H1 (cell line): Measurements from ENCODE around the gene DDR2. TPM values are rescaled to one million over a fixed set of nuclear protein-coding genes. Genes with fewer than 3 reads are reported as not detected.

Source experiments
- CTCF ChIA-PET: fragments of 300-600 bp; sonication (Branson Sonifier 250); formaldehyde crosslinking; loops from one replicate; lab custom pipeline; 2021; ENCODE audit not compliant: partially characterized antibody; lab: Charles Lee
- POLR2A ChIA-PET: fragments of 300-600 bp; sonication (Branson Sonifier 250); formaldehyde crosslinking; loops from one replicate; lab custom pipeline; 2021; ENCODE audit warnings: inconsistent platforms; ENCODE audit not compliant: partially characterized antibody; lab: Charles Lee
- DNase-seq, 2 experiments: peaks; one replicate each; pipeline versions ENCODE4 v3.0.0 to v3.0.0-alpha.2; 2010 to 2022; ENCODE audit warnings: low spot score in 2 of 2, low read depth in 1 of 2, mixed read lengths in 1 of 2
- FAIRE-seq: peaks from 2 replicates; lab custom pipeline; 2011; peaks lifted over from hg19 to GRCh38; lab: Jason Lieb, UNC
- H2AFZ ChIP-seq: 2 replicates; pipeline ENCODE4 v1.8.1; 2012; ENCODE audit warnings: low read length, inconsistent platforms
- H2AK5ac ChIP-seq: 2 replicates; pipeline ENCODE4 v1.6.1; 2013; ENCODE audit warnings: low read depth, low read length
- H2BK120ac ChIP-seq: replicated peaks from 2 replicates; pipeline ENCODE3; 2013; ENCODE audit warnings: low read depth, low read length, inconsistent platforms
- H2BK12ac ChIP-seq: 2 replicates; pipeline ENCODE4 v1.6.1; 2013; ENCODE audit warnings: low read depth, low read length
- H2BK15ac ChIP-seq: 2 replicates; pipeline ENCODE4 v1.6.1; 2013; ENCODE audit warnings: low read length
- H2BK20ac ChIP-seq: 2 replicates; pipeline ENCODE4 v1.6.1; 2013; ENCODE audit warnings: low read length
- H2BK5ac ChIP-seq: 2 replicates; pipeline ENCODE4 v1.6.1; 2013; ENCODE audit warnings: low read depth, low read length
- H3K14ac ChIP-seq: 2 replicates; pipeline ENCODE4 v1.6.1; 2013; ENCODE audit warnings: inconsistent platforms; ENCODE audit not compliant: insufficient read length
- H3K18ac ChIP-seq: 2 replicates; pipeline ENCODE4 v1.6.1; 2013; ENCODE audit warnings: low read length; ENCODE audit errors: extremely low read depth
- H3K23ac ChIP-seq: 2 replicates; pipeline ENCODE4 v1.6.1; 2013; ENCODE audit warnings: inconsistent platforms; ENCODE audit not compliant: insufficient read length
- H3K23me2 ChIP-seq: 2 replicates; pipeline ENCODE4 v1.6.1; 2013; ENCODE audit warnings: low read depth, low read length
- H3K27ac ChIP-seq: 2 replicates; pipeline ENCODE4 v1.6.1; 2011; ENCODE audit warnings: low read depth, low read length, inconsistent platforms
- H3K27me3 ChIP-seq, 4 experiments: replicated peaks in 1 of 4; 1 replicate in 1 of 4; 2 replicates in 3 of 4; pipeline versions ENCODE4 v1.6.1 to v1.8.1; 2011 to 2013; ENCODE audit warnings: low read length in 3 of 4, mild to moderate bottlenecking in 3 of 4, inconsistent platforms in 2 of 4, mixed read lengths in 2 of 4, moderate library complexity in 1 of 4; ENCODE audit not compliant: control insufficient read depth in 3 of 4, insufficient read depth in 3 of 4; ENCODE audit errors: extremely low read depth in 1 of 4
- H3K36me3 ChIP-seq, 4 experiments: 2 replicates each; pipeline versions ENCODE4 v1.6.1 to v1.8.1; 2011 to 2013; ENCODE audit warnings: mild to moderate bottlenecking in 4 of 4, low read length in 3 of 4, moderate library complexity in 2 of 4, control low read depth in 1 of 4, inconsistent platforms in 1 of 4; ENCODE audit not compliant: insufficient read depth in 4 of 4, control insufficient read depth in 2 of 4
- H3K4ac ChIP-seq: replicated peaks from 2 replicates; pipeline ENCODE3; 2013; ENCODE audit warnings: low read length, low read depth, mixed read lengths, inconsistent platforms; ENCODE audit not compliant: insufficient read length
- H3K4me1 ChIP-seq, 4 experiments: replicated peaks in 1 of 4; 1 replicate in 1 of 4; 2 replicates in 3 of 4; pipeline versions ENCODE4 v1.6.1 to v1.8.1; 2011 to 2013; ENCODE audit warnings: low read length in 3 of 4, inconsistent platforms in 2 of 4, mixed read lengths in 1 of 4; ENCODE audit not compliant: insufficient read depth in 4 of 4, control insufficient read depth in 3 of 4
- H3K4me2 ChIP-seq, 2 experiments: 2 replicates each; pipeline versions ENCODE4 v1.6.1 to v1.8.1; 2011 to 2013; ENCODE audit warnings: low read depth in 2 of 2, low read length in 2 of 2, control low read depth in 1 of 2, inconsistent platforms in 1 of 2, mild to moderate bottlenecking in 1 of 2; ENCODE audit not compliant: insufficient read depth in 1 of 2
- H3K4me3 ChIP-seq, 4 experiments: fragments of 200-600, 300-600 bp in 1 of 4; sonication (generic), shearing (Covaris generic), sonication (Bioruptor Twin) in 1 of 4; 2 replicates each; pipeline versions ENCODE4 v1.5.1 to v1.8.1; 2011 to 2016; ENCODE audit warnings: low read length in 4 of 4, low read depth in 3 of 4, control low read depth in 2 of 4, inconsistent platforms in 2 of 4, mild to moderate bottlenecking in 2 of 4, mixed read lengths in 1 of 4, moderate library complexity in 1 of 4; ENCODE audit not compliant: insufficient read depth in 2 of 4; ENCODE audit errors: extremely low read depth in 1 of 4
- H3K56ac ChIP-seq: replicated peaks from 2 replicates; pipeline ENCODE3; 2013; ENCODE audit warnings: low read depth, mild to moderate bottlenecking, mixed read lengths, low read length, inconsistent platforms; ENCODE audit not compliant: insufficient read length
- H3K79me1 ChIP-seq: 2 replicates; pipeline ENCODE4 v1.6.1; 2013; ENCODE audit warnings: low read depth, low read length, control low read depth
- H3K79me2 ChIP-seq, 2 experiments: 2 replicates each; pipeline versions ENCODE4 v1.6.1 to v1.8.1; 2012 to 2013; ENCODE audit warnings: low read length in 2 of 2, mild to moderate bottlenecking in 2 of 2, inconsistent platforms in 1 of 2; ENCODE audit not compliant: insufficient read depth in 2 of 2, control insufficient read depth in 1 of 2
- H3K9ac ChIP-seq, 4 experiments: replicated peaks in 1 of 4; 1 replicate in 1 of 4; 2 replicates in 3 of 4; pipeline versions ENCODE4 v1.6.1 to v1.8.1; 2011 to 2013; ENCODE audit warnings: low read depth in 3 of 4, low read length in 3 of 4, control low read depth in 2 of 4, mild to moderate bottlenecking in 2 of 4, moderate library complexity in 2 of 4, inconsistent platforms in 1 of 4; ENCODE audit errors: extremely low read depth in 1 of 4
- H3K9me3 ChIP-seq, 2 experiments: 2 replicates each; pipeline versions ENCODE4 v1.6.1 to v1.8.1; 2012 to 2013; ENCODE audit warnings: mild to moderate bottlenecking in 2 of 2, moderate library complexity in 2 of 2, control low read depth in 1 of 2, inconsistent platforms in 1 of 2, low read depth in 1 of 2, low read length in 1 of 2, mixed read lengths in 1 of 2; ENCODE audit not compliant: insufficient read depth in 2 of 2
- H4K20me1 ChIP-seq, 2 experiments: replicated peaks in 1 of 2; 2 replicates each; pipeline versions ENCODE3 to v1.8.1; 2011 to 2013; ENCODE audit warnings: inconsistent platforms in 2 of 2, low read length in 2 of 2, mild to moderate bottlenecking in 1 of 2; ENCODE audit not compliant: insufficient read depth in 2 of 2, control insufficient read depth in 1 of 2
- H4K5ac ChIP-seq: 2 replicates; pipeline ENCODE4 v1.6.1; 2013; ENCODE audit warnings: low read length, low read depth, mixed read lengths, inconsistent platforms; ENCODE audit not compliant: insufficient read length
- H4K8ac ChIP-seq: 2 replicates; pipeline ENCODE4 v1.8.0; 2013; ENCODE audit warnings: mild to moderate bottlenecking, moderate library complexity, low read length, inconsistent platforms; ENCODE audit not compliant: insufficient read depth; ENCODE audit errors: extremely low read depth
- H4K91ac ChIP-seq: replicated peaks from 2 replicates; pipeline ENCODE3; 2013; ENCODE audit warnings: low read length, mixed read lengths, inconsistent platforms; ENCODE audit not compliant: insufficient read length
- ATF2 ChIP-seq: IDR thresholded peaks from 2 replicates; pipeline ENCODE4 v1.6.1; 2012; ENCODE audit warnings: low read length, inconsistent platforms
- CREB1 ChIP-seq: IDR thresholded peaks from 2 replicates; pipeline ENCODE4 v1.6.1; 2012; ENCODE audit warnings: inconsistent platforms
- CTCF ChIP-seq, 3 experiments: IDR thresholded peaks; 1 replicate in 2 of 3; 2 replicates in 1 of 3; pipeline versions ENCODE4 v1.5.1 to v1.6.1; 2011; ENCODE audit warnings: low read length in 3 of 3, mild to moderate bottlenecking in 3 of 3, inconsistent platforms in 2 of 3, low read depth in 1 of 3, moderate library complexity in 1 of 3; ENCODE audit not compliant: insufficient read depth in 1 of 3; ENCODE audit errors: control extremely low read depth in 1 of 3
- EZH2 ChIP-seq: fragments of 200-600 bp; sonication (generic); IDR thresholded peaks from 2 replicates; pipeline ENCODE4 v1.7.1; 2012; ENCODE audit warnings: low read depth, mild to moderate bottlenecking, moderate library complexity, low read length, inconsistent platforms; ENCODE audit not compliant: severe bottlenecking
- POU5F1 ChIP-seq: IDR thresholded peaks from 2 replicates; pipeline ENCODE4 v1.6.1; 2011; ENCODE audit warnings: low read depth, mild to moderate bottlenecking, low read length, moderate library complexity
- RFX5 ChIP-seq: IDR thresholded peaks from 2 replicates; pipeline ENCODE4 v1.6.1; 2011; ENCODE audit warnings: low read depth, low read length, improper control_type of control experiment, borderline replicate concordance
- SP4 ChIP-seq: IDR thresholded peaks from 2 replicates; pipeline ENCODE4 v1.6.1; 2012; ENCODE audit warnings: low read length, inconsistent platforms
- TAF1 ChIP-seq: IDR thresholded peaks from 2 replicates; pipeline ENCODE4 v1.6.1; 2011; ENCODE audit warnings: mild to moderate bottlenecking, low read depth, low read length
- WGBS, 2 experiments: shearing (Covaris generic) in 1 of 2; methylation state at CpG; one replicate each; pipeline versions ENCODE4 v1.1.6 to v1.1.7; 2013 to 2015; ENCODE audit warnings: low lambda C conversion rate in 2 of 2, mixed read lengths in 2 of 2, inconsistent platforms in 1 of 2, low coverage in 1 of 2, missing lambda C conversion rate in 1 of 2; ENCODE audit not compliant: insufficient replicate concordance in 2 of 2, insufficient coverage in 1 of 2, insufficient read length in 1 of 2; ENCODE audit errors: extremely low coverage in 1 of 2, missing lambda C conversion rate in 1 of 2; 5-methylcytosine and 5-hydroxymethylcytosine counted together
- polyA plus RNA-seq, 7 experiments: library from polyadenylated mRNA; depleted of rRNA in 3 of 7; stranded (reverse) in 5 of 7; unstranded in 2 of 7; fragments of >200 nt in 5 of 7; fragments of 200-250 nt in 2 of 7; gene quantifications; 1 replicate in 5 of 7; 2 replicates in 1 of 7; 4 replicates in 1 of 7; pipeline versions ENCODE4 v1.2.1 to v1.2.3, GENCODE V29; 2011 to 2013; ENCODE audit warnings: missing spikeins in 2 of 7, mixed read lengths in 2 of 7
- total RNA-seq: library from RNA; stranded (reverse); fragmentation: NEBNext Ultra II Directional; extraction: Animal tissue kit (Norgen Biotek cat#: 25700); gene quantifications from 2 replicates; pipeline ENCODE4 v1.2.1, GENCODE V29; 2021

Gene DDR2
- total and polyA plus RNA-seq, 2 of the 8 experiments (the other 6 are each of a cell fraction or from before 2014, with no cell fraction given): 1.00 to 2.1 TPM

GRCh38 chr1:162710345-162710744 is 78.1 kb downstream of the DDR2 start:
- no peaks in the 10 kb centered on the region for H4K20me1 ChIP-seq
- no peak for FAIRE-seq
- TF ChIP-seq SP4: no peak
- no peak for TF ChIP-seq CTCF (IDR thresholded peaks at IDR 0.05; ENCODE audit: control extremely low read depth in 1 of 3, insufficient read depth in 1 of 3, low read depth in 1 of 3, low read length in 3 of 3)
- no peak for TF ChIP-seq ATF2
- TF ChIP-seq TAF1: no peak
- no peak for TF ChIP-seq EZH2
- TF ChIP-seq CREB1: no peak
- TF ChIP-seq RFX5: no peak
- no peak for TF ChIP-seq POU5F1

More at GRCh38 chr1:162710345-162710744, 78.1 kb downstream of the DDR2 start:
- Histone ChIP-seq H3K4me3 (no peak overlapping the region), H3K9me3 (no peaks in the 10 kb centered on the region), H3K79me1 (no peaks in the 10 kb centered on the region), H4K5ac (no peak overlapping the region), H3K23me2 (no peaks in the 10 kb centered on the region), H3K27me3 (no peaks in the 10 kb centered on the region), H2AK5ac (no peak overlapping the region), H3K36me3 (no peaks in the 10 kb centered on the region), H2BK15ac (no peak overlapping the region), H2BK20ac (no peak overlapping the region), H3K27ac (no peak overlapping the region), H3K4ac (no peak overlapping the region), H3K79me2 (no peaks in the 10 kb centered on the region), H3K4me1 (no peaks in the 10 kb centered on the region), H3K56ac (no peak overlapping the region), H3K14ac (no peak overlapping the region), H3K18ac (no peak overlapping the region), H2AFZ (no peak overlapping the region), H3K9ac (no peak overlapping the region), H3K23ac (no peak overlapping the region), H4K8ac (no peak overlapping the region; the same call in 1 of the 2 replicates), H2BK5ac (no peak overlapping the region), H4K91ac (no peak overlapping the region), H3K4me2 (no peak overlapping the region), H2BK12ac (no peak overlapping the region), H2BK120ac (no peak overlapping the region)
- 59% methylated on average over 1 of the region's 1 CpG; no CpG with 5 or more reads in 1 of the 2 experiments for WGBS, 2 experiments
- ChIA-PET CTCF (interaction anchor here (1.6 to 3.5 kb wide), 2 partner anchors 9 to 97 kb away, joined by 3 to 13 read pairs; no protein-coding TSS in a partner anchor), POLR2A (no interaction called here)
- no peak for DNase-seq
